Measurements from ENCODE around the gene EML6. TPM values are rescaled to one million over a fixed set of nuclear protein-coding genes. Genes with fewer than 3 reads are reported as not detected.

EML6 gene
- total RNA-seq, 4 donors from 2014 or later: 5.9 to 11.0 (median 7.9) TPM

DNA sequence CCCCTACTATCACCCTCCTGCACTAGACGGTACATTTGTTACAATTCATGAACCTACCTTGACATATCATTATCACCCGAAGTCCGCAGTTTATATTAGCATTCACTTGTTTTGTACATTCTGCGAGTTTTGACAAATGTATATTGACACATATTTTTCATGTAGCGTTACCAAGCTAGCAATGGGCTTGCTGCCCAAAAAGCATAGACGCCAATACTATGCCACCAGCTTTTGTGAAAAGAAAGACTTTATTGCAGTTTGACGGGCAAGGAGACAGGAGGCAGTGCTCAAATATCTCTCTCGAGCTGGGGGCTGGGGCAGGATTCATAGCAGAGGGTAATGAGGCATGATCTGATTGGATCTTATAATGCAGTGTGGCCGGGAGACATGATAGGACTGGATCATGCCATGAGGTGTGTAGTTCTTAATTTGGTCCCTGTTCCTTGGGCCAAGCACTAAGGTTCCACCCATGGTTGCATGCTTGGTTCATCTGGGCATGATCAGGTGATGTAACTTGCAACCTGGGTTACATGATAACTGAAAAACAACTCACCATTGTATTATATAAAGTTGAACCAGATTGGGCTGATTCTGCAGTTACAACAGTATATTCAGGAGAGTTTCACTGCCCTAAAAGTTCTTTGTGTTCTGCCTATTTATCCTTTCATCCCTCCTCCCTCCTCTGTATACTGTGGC, 164.5 kb downstream of the EML6 start:
- TF ChIP-seq POLR2A (IDR thresholded peaks at IDR 0.05): no peak
- TF ChIP-seq, protein P1, sequence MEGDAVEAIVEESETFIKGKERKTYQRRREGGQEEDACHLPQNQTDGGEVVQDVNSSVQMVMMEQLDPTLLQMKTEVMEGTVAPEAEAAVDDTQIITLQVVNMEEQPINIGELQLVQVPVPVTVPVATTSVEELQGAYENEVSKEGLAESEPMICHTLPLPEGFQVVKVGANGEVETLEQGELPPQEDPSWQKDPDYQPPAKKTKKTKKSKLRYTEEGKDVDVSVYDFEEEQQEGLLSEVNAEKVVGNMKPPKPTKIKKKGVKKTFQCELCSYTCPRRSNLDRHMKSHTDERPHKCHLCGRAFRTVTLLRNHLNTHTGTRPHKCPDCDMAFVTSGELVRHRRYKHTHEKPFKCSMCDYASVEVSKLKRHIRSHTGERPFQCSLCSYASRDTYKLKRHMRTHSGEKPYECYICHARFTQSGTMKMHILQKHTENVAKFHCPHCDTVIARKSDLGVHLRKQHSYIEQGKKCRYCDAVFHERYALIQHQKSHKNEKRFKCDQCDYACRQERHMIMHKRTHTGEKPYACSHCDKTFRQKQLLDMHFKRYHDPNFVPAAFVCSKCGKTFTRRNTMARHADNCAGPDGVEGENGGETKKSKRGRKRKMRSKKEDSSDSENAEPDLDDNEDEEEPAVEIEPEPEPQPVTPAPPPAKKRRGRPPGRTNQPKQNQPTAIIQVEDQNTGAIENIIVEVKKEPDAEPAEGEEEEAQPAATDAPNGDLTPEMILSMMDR (IDR thresholded peaks at IDR 0.05): no peak
- H3K36me3 ChIP-seq: no peaks in the 10 kb centered on the region
- H3K27ac ChIP-seq: no peak overlapping the region
- H3K27me3 ChIP-seq: no peaks in the 10 kb centered on the region
- H3K4me3 ChIP-seq: no peak overlapping the region
- peaks cover 0 to 5% (median 0%) of the 10 kb centered on the region in 4 donors for H3K4me1 ChIP-seq
- DNase-seq: no peak
- H3K9me3 ChIP-seq: no peaks in the 10 kb centered on the region

DNA sequence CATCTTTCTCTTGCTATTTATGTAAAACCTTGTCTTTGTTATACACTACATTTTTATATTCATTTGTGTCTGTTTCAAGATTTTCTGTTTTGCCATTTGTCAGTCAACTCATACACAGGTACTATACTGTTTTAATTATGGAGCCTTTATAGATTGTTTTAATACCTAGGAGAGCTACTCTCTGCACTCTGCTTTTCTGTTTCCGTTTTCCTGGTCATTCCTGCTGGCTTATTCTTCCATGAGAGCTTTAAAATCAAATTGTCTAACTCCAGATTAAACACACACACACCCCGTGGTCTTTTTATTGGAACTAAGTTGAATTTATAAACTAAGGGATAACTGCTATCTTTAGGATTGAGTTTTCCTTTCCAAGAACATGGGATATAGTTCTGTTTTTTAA, 165.6 kb downstream of the EML6 start:
- H3K27me3 ChIP-seq: no peaks in the 10 kb centered on the region
- no peak for DNase-seq
- H3K4me3 ChIP-seq: no peak overlapping the region
- H3K27ac ChIP-seq: no peak overlapping the region
- H3K4me1 ChIP-seq: peaks cover 0 to 3% (median 0%) of the 10 kb centered on the region in 4 donors
- no peaks in the 10 kb centered on the region for H3K9me3 ChIP-seq
- H3K36me3 ChIP-seq: no peaks in the 10 kb centered on the region
- TF ChIP-seq POLR2A (IDR thresholded peaks at IDR 0.05): no peak
- TF ChIP-seq, protein P1 (IDR thresholded peaks at IDR 0.05): no peak

DNA sequence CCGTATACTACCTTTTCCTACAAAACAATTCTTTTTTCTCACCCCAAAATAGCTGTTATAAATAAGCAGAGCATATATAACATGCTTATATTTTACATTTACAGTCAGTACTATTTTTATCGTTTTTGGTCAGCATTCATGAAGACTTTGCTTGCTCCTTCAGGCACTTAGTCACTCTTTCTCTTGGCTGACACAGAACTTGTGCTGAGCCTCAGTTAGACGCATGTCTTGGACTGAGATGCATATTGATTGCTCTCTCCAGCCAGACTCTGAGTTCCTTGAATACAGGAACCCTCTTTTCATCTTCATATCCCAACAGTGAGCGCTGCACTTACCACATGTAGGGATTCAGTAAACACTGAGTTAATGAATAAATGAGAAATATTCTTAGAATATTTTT, 168.4 kb downstream of the EML6 start:
- no peak for DNase-seq
- TF ChIP-seq POLR2A (IDR thresholded peaks at IDR 0.05): no peak
- TF ChIP-seq, protein P1 (IDR thresholded peaks at IDR 0.05): no peak
- Histone ChIP-seq H3K4me3 (no peak overlapping the region), H3K27me3 (no peaks in the 10 kb centered on the region), H3K27ac (no peak overlapping the region), H3K4me1 (peaks cover 0 to 7% (median 0%) of the 10 kb centered on the region in 4 donors), H3K9me3 (no peaks in the 10 kb centered on the region), H3K36me3 (no peaks in the 10 kb centered on the region)

DNA sequence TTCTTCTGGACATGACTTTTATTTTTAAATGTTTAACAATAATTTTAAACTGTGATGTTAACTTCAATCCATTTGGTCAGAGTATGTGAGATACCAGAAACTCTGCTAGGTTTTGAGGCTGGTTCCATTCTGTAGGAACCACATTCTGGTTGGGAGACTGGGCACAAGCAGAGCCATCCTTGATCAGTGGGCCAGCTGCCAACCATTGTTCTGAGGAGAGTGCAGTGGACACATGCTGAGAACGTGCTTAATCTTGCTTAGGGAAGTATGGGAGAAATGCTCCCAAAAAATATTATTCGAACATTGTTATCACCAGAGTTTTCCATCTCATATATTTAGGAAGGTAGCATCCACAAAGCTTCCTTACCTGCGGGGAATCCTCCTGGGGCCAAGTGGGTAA, 171.0 kb downstream of the EML6 start:
- Histone ChIP-seq H3K27me3 (no peaks in the 10 kb centered on the region), H3K9me3 (no peaks in the 10 kb centered on the region), H3K4me1 (peaks cover 0 to 19% (median 0%) of the 10 kb centered on the region in 4 donors), H3K4me3 (no peak overlapping the region), H3K27ac (peak overlapping the region in 1 of 4 donors; percentile 74), H3K36me3 (no peaks in the 10 kb centered on the region)
- no peak for DNase-seq
- TF ChIP-seq POLR2A (IDR thresholded peaks at IDR 0.05): no peak
- TF ChIP-seq, protein P1 (IDR thresholded peaks at IDR 0.05): no peak

DNA sequence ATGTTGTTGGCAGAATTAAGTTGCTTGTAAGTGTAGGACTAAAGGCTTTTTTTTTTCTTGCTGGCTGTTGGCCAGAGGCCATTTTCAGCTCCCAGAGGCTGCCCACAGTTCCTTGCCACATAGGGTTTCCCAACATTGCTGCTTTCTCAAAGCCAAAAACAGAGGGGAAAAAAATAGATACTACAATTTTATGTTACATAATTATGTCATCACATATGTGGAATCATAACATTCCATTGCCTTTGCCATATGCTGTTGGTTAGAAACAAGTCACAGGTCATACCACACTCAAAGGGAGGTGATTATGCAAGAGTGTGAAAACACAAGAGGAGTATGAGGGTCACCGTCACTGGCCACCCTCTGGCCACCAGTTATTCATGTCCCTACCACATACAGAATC, 172.3 kb downstream of the EML6 start:
- peak in 1 of 3 donors; percentile 62 for DNase-seq
- Histone ChIP-seq H3K27ac (peak overlapping the region in 3 of 4 donors; percentile 14 to 74 (median 58)), H3K27me3 (no peaks in the 10 kb centered on the region), H3K4me3 (no peak overlapping the region), H3K36me3 (no peaks in the 10 kb centered on the region), H3K9me3 (no peaks in the 10 kb centered on the region), H3K4me1 (peaks cover 0 to 29% (median 0%) of the 10 kb centered on the region in 4 donors)
- no peak for TF ChIP-seq POLR2A (IDR thresholded peaks at IDR 0.05)
- TF ChIP-seq, protein P1 (IDR thresholded peaks at IDR 0.05): peak in 2 of 6 experiments; percentile 23 to 25

Measured in Peyer's patch (tissue), 4 donors.